K562 (cell line): ENCODE data around the gene MIXL1. TPM values are rescaled to one million over a fixed set of nuclear protein-coding genes. Genes with fewer than 3 reads are reported as not detected.
A peak's percentile ranks its signal among the peaks of the same experiment; 100 is the strongest.

Source experiments
- ATAC-seq: fragments of 200-7000 bp; cut with Tn5 transposase; 3 replicates; pipeline ENCODE4 v1.9.1; 2020; ENCODE audit warnings: moderate library complexity
- BruUV-seq: library from RNA; stranded (reverse); fragments of 400-500 nt; replicated peaks from 2 replicates; lab custom pipeline; 2021; lab: Mats Ljungman, UMichigan
- CTCF ChIA-PET: fragments of 300-600 bp; formaldehyde crosslinking; extraction: SDS; loops from one replicate; lab custom pipeline; 2021; ENCODE audit warnings: low intra/inter-chr PET ratio; lab: Yijun Ruan, JAX
- POLR2A ChIA-PET: fragments of 300-600, 350-650 bp; sonication (Branson Sonifier 250); formaldehyde crosslinking; extraction: SDS; loops from one replicate; lab custom pipeline; 2021; ENCODE audit warnings: antibody characterized with exemption, inconsistent platforms; lab: Yijun Ruan, JAX
- DNase-seq, 4 experiments: peaks; one replicate each; pipeline versions ENCODE4 v3.0.0 to v3.0.0-alpha.2; 2011 to 2018; ENCODE audit warnings: low spot score in 3 of 4, mixed read lengths in 3 of 4; ENCODE audit errors: extremely low read depth in 1 of 4
- FAIRE-seq: peaks from 2 replicates; lab custom pipeline; 2011; peaks lifted over from hg19 to GRCh38; lab: Jason Lieb, UNC
- H2AFZ ChIP-seq: 2 replicates; pipeline ENCODE4 v1.6.0; 2011; ENCODE audit warnings: low read depth, low read length, control low read depth, inconsistent platforms
- H3K27ac ChIP-seq: fragments of 200-600 bp; 3 replicates; pipeline ENCODE4 v1.8.0; 2011; ENCODE audit warnings: low read depth, mild to moderate bottlenecking, control low read depth, inconsistent platforms, low read length, moderate library complexity, mixed read lengths; ENCODE audit errors: extremely low read depth
- H3K27me3 ChIP-seq, 2 experiments: fragments of 300-600 bp in 1 of 2; 2 replicates in 1 of 2; 3 replicates in 1 of 2; pipeline versions ENCODE4 v1.6.0 to v1.8.0; 2011; ENCODE audit warnings: inconsistent platforms in 2 of 2, low read length in 2 of 2, mild to moderate bottlenecking in 1 of 2, mixed read lengths in 1 of 2, moderate library complexity in 1 of 2; ENCODE audit not compliant: control insufficient read depth in 2 of 2, insufficient read depth in 2 of 2
- H3K36me3 ChIP-seq: fragments of 300-600 bp; 3 replicates; pipeline ENCODE4 v1.8.0; 2011; ENCODE audit warnings: mild to moderate bottlenecking, low read length, inconsistent platforms; ENCODE audit not compliant: control insufficient read depth, insufficient read depth
- H3K4me1 ChIP-seq, 2 experiments: fragments of 200-600 bp in 1 of 2; replicated peaks in 1 of 2; 2 replicates in 1 of 2; 3 replicates in 1 of 2; pipeline versions ENCODE4 v1.5.1 to v1.8.0; 2011; ENCODE audit warnings: inconsistent platforms in 2 of 2, low read length in 2 of 2, mild to moderate bottlenecking in 1 of 2, mixed read lengths in 1 of 2, moderate library complexity in 1 of 2; ENCODE audit not compliant: control insufficient read depth in 2 of 2, insufficient read depth in 2 of 2
- H3K4me2 ChIP-seq: 2 replicates; pipeline ENCODE4 v1.6.1; 2011; ENCODE audit warnings: low read length, control low read depth, inconsistent platforms, mixed read lengths; ENCODE audit not compliant: insufficient read depth
- H3K4me3 ChIP-seq: fragments of 200-600 bp; sonication (generic), shearing (Covaris generic); 2 replicates; pipeline ENCODE4 v1.5.1; 2016; ENCODE audit warnings: control low read depth, inconsistent platforms
- H3K79me2 ChIP-seq: fragments of 200-600 bp; 3 replicates; pipeline ENCODE4 v1.8.0; 2011; ENCODE audit warnings: low read length, inconsistent platforms; ENCODE audit not compliant: control insufficient read depth, insufficient read depth
- H3K9ac ChIP-seq, 2 experiments: 2 replicates each; pipeline versions ENCODE4 v1.6.0 to v1.6.1; 2011; ENCODE audit warnings: low read depth in 2 of 2, low read length in 2 of 2, control low read depth in 1 of 2, inconsistent platforms in 1 of 2, mild to moderate bottlenecking in 1 of 2, mixed read lengths in 1 of 2; ENCODE audit not compliant: insufficient read depth in 1 of 2
- H3K9me1 ChIP-seq: one replicate; pipeline ENCODE4 v1.6.0; 2011; ENCODE audit warnings: inconsistent platforms, mild to moderate bottlenecking, low read length, moderate library complexity; ENCODE audit not compliant: control insufficient read depth, insufficient read depth
- H3K9me3 ChIP-seq: replicated peaks from 2 replicates; pipeline ENCODE4 v1.5.1; 2011; ENCODE audit warnings: low read depth, low read length, inconsistent platforms; ENCODE audit not compliant: control insufficient read depth, insufficient read depth
- H4K20me1 ChIP-seq: replicated peaks from 2 replicates; pipeline ENCODE4 v1.6.1; 2011; ENCODE audit warnings: low read length, inconsistent platforms, mixed read lengths; ENCODE audit not compliant: control insufficient read depth, insufficient read depth
- CHCHD3 ChIP-seq: fragments of 250-450 bp; sonication (Bioruptor Pico); IDR thresholded peaks from 2 replicates; pipeline ENCODE4 v2.1.2; 2022; ENCODE audit warnings: mild to moderate bottlenecking
- CTCFL ChIP-seq: IDR thresholded peaks from 2 replicates; pipeline ENCODE4 v1.6.1; 2011; ENCODE audit warnings: borderline replicate concordance, low read depth, mild to moderate bottlenecking, moderate library complexity, low read length; ENCODE audit not compliant: insufficient read depth, poor library complexity, severe bottlenecking
- ESRRA ChIP-seq: fragments of 450-650 bp; IDR thresholded peaks from 2 replicates; pipeline ENCODE4 v1.6.1; 2014; ENCODE audit warnings: low read depth, mild to moderate bottlenecking, moderate library complexity, borderline replicate concordance
- HBP1 ChIP-seq: fragments of 450-650 bp; formaldehyde crosslinking; IDR thresholded peaks from 2 replicates; pipeline ENCODE4 v1.4.0; 2022; ENCODE audit warnings: missing genetic modification characterization
- HLTF ChIP-seq: fragments of 450-650 bp; IDR thresholded peaks from 2 replicates; pipeline ENCODE4 v1.6.1; 2016
- KHSRP ChIP-seq: fragments of 450-650 bp; IDR thresholded peaks from 2 replicates; pipeline ENCODE4 v1.6.1; 2017
- MCM7 ChIP-seq, 2 experiments: fragments of 450-650 bp; IDR thresholded peaks; 2 replicates each; pipeline ENCODE4 v1.6.1; 2016 to 2018
- NFIC ChIP-seq: fragments of 450-650 bp; IDR thresholded peaks from 2 replicates; pipeline ENCODE4 v1.6.1; 2017; ENCODE audit warnings: mild to moderate bottlenecking, inconsistent platforms
- NFIX ChIP-seq: fragments of 250-450 bp; sonication (Bioruptor Pico); IDR thresholded peaks from 2 replicates; pipeline ENCODE4 v1.4.0; 2020; ENCODE audit warnings: low read depth, mild to moderate bottlenecking, moderate library complexity
- POLR2B ChIP-seq: fragments of 450-650 bp; IDR thresholded peaks from 2 replicates; pipeline ENCODE4 v1.6.1; 2018; ENCODE audit warnings: low read depth; ENCODE audit not compliant: partially characterized antibody
- RB1 ChIP-seq: fragments of 450-650 bp; IDR thresholded peaks from 2 replicates; pipeline ENCODE4 v1.6.1; 2017; ENCODE audit warnings: low read depth, mild to moderate bottlenecking
- SMARCA5 ChIP-seq: fragments of 450-650 bp; IDR thresholded peaks from 2 replicates; pipeline ENCODE4 v1.6.1; 2016
- SREBF2 ChIP-seq: sonication (generic); formaldehyde crosslinking; IDR thresholded peaks from 2 replicates; pipeline ENCODE4 v1.4.0; 2020; ENCODE audit warnings: mild to moderate bottlenecking, missing genetic modification reagents
- THRB ChIP-seq: fragments of 450-650 bp; formaldehyde crosslinking; conservative IDR thresholded peaks from 2 replicates; pipeline ENCODE4 v1.4.0; 2022; ENCODE audit warnings: mild to moderate bottlenecking, missing genetic modification characterization
- TRIM28 ChIP-seq: fragments of 450-650 bp; IDR thresholded peaks from 2 replicates; pipeline ENCODE4 v1.6.1; 2017
- ZFP36 ChIP-seq: fragments of 150-350 bp; IDR thresholded peaks from 2 replicates; pipeline ENCODE4 v1.6.1; 2018; ENCODE audit warnings: low read length, low read depth; ENCODE audit not compliant: partially characterized antibody
- ZNF133 ChIP-seq: fragments of 250-450 bp; sonication (Bioruptor Pico); IDR thresholded peaks from 2 replicates; pipeline ENCODE4 v1.4.0; 2020; ENCODE audit warnings: mild to moderate bottlenecking
- ZNF212 ChIP-seq: fragments of 450-650 bp; formaldehyde crosslinking; IDR thresholded peaks from 2 replicates; pipeline ENCODE4 v1.4.0; 2020; ENCODE audit warnings: mild to moderate bottlenecking
- ZNF507 ChIP-seq: conservative IDR thresholded peaks from 2 replicates; pipeline ENCODE4 v1.6.1; 2017; ENCODE audit warnings: missing genetic modification characterization, missing compliant biosample characterization
- WGBS: fragments of 100-300 bp; shearing (Covaris generic); methylation state at CpG from one replicate; pipeline ENCODE4 v1.1.6; 2016; ENCODE audit warnings: low coverage, mixed read lengths; ENCODE audit not compliant: insufficient coverage; ENCODE audit errors: missing lambda C conversion rate; 5-methylcytosine and 5-hydroxymethylcytosine counted together
- in situ Hi-C: fragments of 300-500 bp; cut with MboI; formaldehyde crosslinking; loops from 4 replicates; pipeline ENCODE4 v1.15.0; 2018; ENCODE audit warnings: inconsistent platforms, mixed read lengths
- intact Hi-C: fragments of 100-400 bp; cut with micrococcal nuclease; formaldehyde crosslinking; loops from 2 replicates; pipeline ENCODE4 v1.14.2; 2022
- polyA plus RNA-seq, 8 experiments: library from polyadenylated mRNA; depleted of rRNA in 4 of 8; stranded (reverse) in 5 of 8; unstranded in 3 of 8; fragments of >200 nt; fragmentation: Nextera tagmentation in 2 of 8; fragmentation: Illumina TruSeq in 1 of 8; extraction: Ambion mirVana in 2 of 8; extraction: Trizol in 1 of 8; gene quantifications; 2 replicates each; pipeline versions ENCODE4 v1.2.1 to v1.2.3, GENCODE V29; 2011 to 2014; ENCODE audit warnings: inconsistent platforms in 1 of 8, missing spikeins in 1 of 8
- total RNA-seq, 7 experiments: library from RNA; depleted of rRNA in 6 of 7; stranded (reverse); fragments of >200 nt in 6 of 7; fragmentation: Illumina TruSeq in 2 of 7; extraction: Trizol in 2 of 7; gene quantifications; 2 replicates each; pipeline versions ENCODE4 v1.2.1 to v1.2.3, GENCODE V29; 2011 to 2021; ENCODE audit warnings: low replicate concordance in 1 of 7

Gene MIXL1
- total and polyA plus RNA-seq, 9 of the 15 experiments (the other 6 are each of a cell fraction or from before 2014, with no cell fraction given) = not detected

- no peaks in the 10 kb centered on the region; a peak in 1 of 5 replicates for H3K27me3 ChIP-seq
- no peak for DNase-seq
- CTCF ChIA-PET = interaction anchor here (1.0 kb wide), 1 partner anchor 74 kb away, joined by 3 read pairs; no protein-coding TSS in a partner anchor
- H3K4me3 ChIP-seq = no peak overlapping the region
- no peaks in the 10 kb centered on the region for H3K79me2 ChIP-seq
- intact Hi-C loops = loop anchor here (5.0 kb wide), 3 partner anchors 138 to 223 kb away; partner anchors contain the start of genes H3-3A and PARP1
- no peaks in the 10 kb centered on the region; the same call in 1 of the 2 replicates for H4K20me1 ChIP-seq
- POLR2A ChIA-PET = no interaction called here
- no peak overlapping the region for H2AFZ ChIP-seq
- BruUV-seq = no TSS peak
- FAIRE-seq = no peak
- H3K9me1 ChIP-seq = no peaks in the 10 kb centered on the region
- peaks cover 0 to 6% of the 10 kb centered on the region in 2 experiments; a peak in 1 of 5 replicates for H3K4me1 ChIP-seq
- ATAC-seq = no peak
- no peak overlapping the region for H3K27ac ChIP-seq
- 7% methylated on average over 2 of the region's 2 CpGs for WGBS
- H3K9me3 ChIP-seq = no peaks in the 10 kb centered on the region
- H3K36me3 ChIP-seq = no peaks in the 10 kb centered on the region
- H3K4me2 ChIP-seq = no peak overlapping the region
- no peak overlapping the region for H3K9ac ChIP-seq
- in situ Hi-C loops = loop anchor here (10.0 kb wide), 1 partner anchor 725 kb away; no protein-coding TSS in a partner anchor
- TF ChIP-seq CHCHD3 (CRISPR knock-in tag) (no peak), HLTF (0 out of 2 replicates have a peak, but pooled peaks have one; percentile 50), SMARCA5 (no peak), ZNF212 (no peak), ZNF507 (tag) (no peak), ZFP36 (no peak), TRIM28 (no peak), MCM7 (IDR thresholded peaks at IDR 0.05) (peak in 1 of 2 experiments; percentile 67; a peak in 1 of 4 replicates), SREBF2 (CRISPR knock-in tag) (no peak), POLR2B (no peak), ESRRA (no peak), NFIX (CRISPR knock-in tag) (no peak), ZNF133 (CRISPR knock-in tag) (no peak), CTCFL (no peak), RB1 (no peak), NFIC (0 out of 2 replicates have a peak, but pooled peaks have one; percentile 12), HBP1 (CRISPR knock-in tag) (0 out of 2 replicates have a peak, but pooled peaks have one; percentile 34), KHSRP (no peak), THRB (0 out of 2 replicates have a peak, but pooled peaks have one; percentile 55)
Observed at GRCh38 chr1:226199971-226200370, 23.5 kb upstream of the MIXL1 start.
